Caki2 (cell line): ENCODE data around the gene SORCS2. TPM values are rescaled to one million over a fixed set of nuclear protein-coding genes. Genes with fewer than 3 reads are reported as not detected.

Experiments used
- DNase-seq: peaks from one replicate; pipeline ENCODE4 v3.0.0-alpha.2; 2015; ENCODE audit warnings: low read depth
- in situ Hi-C: cut with HindIII; loops from 2 replicates; pipeline ENCODE4 v1.10.0; 2016; ENCODE audit warnings: low sequenced_read_pairs, low pct_unique_long_range_greater_than_20kb, mixed read lengths
- total RNA-seq: library from RNA; depleted of rRNA; stranded (reverse); fragments of >200 nt; shearing (Covaris generic); gene quantifications from 2 replicates; pipeline ENCODE4 v1.2.3, GENCODE V29; 2014; ENCODE audit warnings: low replicate concordance

Gene SORCS2
- total RNA-seq, 1 experiment from 2014 or later, result 1.4 TPM

GRCh38 chr4:7424553-7425111 lies 232.3 kb downstream of the SORCS2 start:
- no peak for DNase-seq
- in situ Hi-C loops, result no loop called here

- in situ Hi-C loops, result no loop called here
- no peak for DNase-seq
These were observed 232.8 kb downstream of the SORCS2 start for GRCh38 chr4:7425124-7425523.

GRCh38 chr4:7425591-7426468 lies 233.5 kb downstream of the SORCS2 start:
- in situ Hi-C loops, result no loop called here
- no peak for DNase-seq

GRCh38 chr4:7426525-7427171 lies 234.3 kb downstream of the SORCS2 start:
- DNase-seq, result no peak
- in situ Hi-C loops, result no loop called here

GRCh38 chr4:7427361-7427760 lies 235.0 kb downstream of the SORCS2 start:
- no peak for DNase-seq
- in situ Hi-C loops, result no loop called here

- no peak for DNase-seq
- in situ Hi-C loops, result no loop called here
These were observed 235.5 kb downstream of the SORCS2 start for GRCh38 chr4:7427831-7428260.

- DNase-seq, result no peak
- in situ Hi-C loops, result no loop called here
These were observed 236.1 kb downstream of the SORCS2 start for GRCh38 chr4:7428261-7429068.

GRCh38 chr4:7429069-7429416 lies 236.7 kb downstream of the SORCS2 start:
- in situ Hi-C loops, result no loop called here
- DNase-seq, result no peak

- in situ Hi-C loops, result no loop called here
- no peak for DNase-seq
These were observed 237.3 kb downstream of the SORCS2 start for GRCh38 chr4:7429601-7430078.

GRCh38 chr4:7430368-7430964 lies 238.1 kb downstream of the SORCS2 start:
- peak; percentile 8 for DNase-seq
- in situ Hi-C loops, result no loop called here

GRCh38 chr4:7430965-7431695 lies 238.8 kb downstream of the SORCS2 start:
- no peak for DNase-seq
- in situ Hi-C loops, result no loop called here

- in situ Hi-C loops, result no loop called here
- DNase-seq, result no peak
These were observed 239.6 kb downstream of the SORCS2 start for GRCh38 chr4:7431696-7432530.

- in situ Hi-C loops, result no loop called here
- no peak for DNase-seq
These were observed 240.4 kb downstream of the SORCS2 start for GRCh38 chr4:7432531-7433375.

- no peak for DNase-seq
- in situ Hi-C loops, result no loop called here
These were observed 241.2 kb downstream of the SORCS2 start for GRCh38 chr4:7433376-7434140.

GRCh38 chr4:7434141-7434765 lies 241.9 kb downstream of the SORCS2 start:
- in situ Hi-C loops, result no loop called here
- no peak for DNase-seq
